ENCODE results near the gene PYM1.

DNA sequence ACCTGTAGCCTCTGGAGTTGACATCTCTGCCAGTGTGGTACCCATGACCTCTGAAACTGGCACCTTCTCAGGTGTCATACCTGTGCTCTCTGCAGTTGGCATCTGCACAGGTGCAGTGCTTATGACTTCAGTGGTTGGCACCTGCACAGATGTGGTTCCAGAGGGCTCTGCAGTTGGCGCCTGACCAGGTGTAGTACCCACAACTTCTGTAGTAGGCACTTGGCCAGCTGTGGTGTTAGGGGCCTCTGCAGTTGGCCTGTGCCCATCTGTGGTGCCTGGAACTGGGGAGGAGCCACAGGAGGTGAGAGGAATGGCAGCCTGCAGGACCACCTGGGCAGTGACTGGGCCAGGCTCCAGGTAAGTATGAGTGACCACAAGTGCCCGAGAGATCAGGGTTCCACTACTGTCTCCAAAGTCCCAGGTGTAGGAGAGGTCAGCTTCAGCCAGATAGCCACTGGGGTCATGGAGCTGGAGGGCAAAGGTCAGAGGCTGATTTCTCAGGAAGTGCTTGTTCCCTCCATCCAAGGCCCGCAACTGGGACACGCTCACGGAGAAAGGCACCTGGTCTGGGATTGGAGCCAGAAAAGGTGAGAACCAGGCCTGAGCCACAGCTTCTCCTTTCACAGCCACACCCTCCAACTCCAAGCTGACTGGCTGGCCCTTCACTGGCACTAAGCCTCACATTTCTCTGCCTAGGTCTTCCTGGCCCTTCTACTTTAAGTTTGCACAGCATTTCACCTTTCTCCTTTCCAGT, 29.6 kb upstream of the PYM1 start:
- TF ChIP-seq CTCF (IDR thresholded peaks at IDR 0.05) (no peak), POLR2AphosphoS5 (IDR thresholded peaks at IDR 0.05) (no peak)
